OCI-LY3 (cell line): ENCODE measurements around the gene CYP1A2.
"Not testable (repeated sequence)": the region's sequence is repeated elsewhere in the genome, so short reads cannot be mapped to it uniquely, and the experiment has no call there.

Source experiments
- H2AFZ ChIP-seq: fragments of 200-600, 300-600 bp; shearing (Covaris generic); 2 replicates; pipeline ENCODE4 v1.6.0; 2014; ENCODE audit warnings: antibody characterized with exemption, low read depth, low read length
- H3K27ac ChIP-seq: fragments of 200-600, 300-600 bp; sonication (generic); 2 replicates; pipeline ENCODE4 v1.5.1; 2014; ENCODE audit warnings: mild to moderate bottlenecking, low read length, moderate library complexity, mixed read lengths
- H3K27me3 ChIP-seq: fragments of 200-600, 300-600 bp; sonication (generic); 2 replicates; pipeline ENCODE4 v1.6.1; 2014; ENCODE audit warnings: low read depth, low read length, mixed read lengths
- H3K36me3 ChIP-seq: fragments of 200-600, 300-600 bp; sonication (generic); replicated peaks from 2 replicates; pipeline ENCODE3; 2014; ENCODE audit warnings: low read depth, low read length, mixed read lengths
- H3K4me1 ChIP-seq: fragments of 300-600, 200-600 bp; sonication (generic); 2 replicates; pipeline ENCODE4 v1.6.1; 2014; ENCODE audit warnings: low read length, mixed read lengths
- H3K4me2 ChIP-seq: fragments of 200-600, 300-600 bp; sonication (generic); 2 replicates; pipeline ENCODE4 v1.6.1; 2014; ENCODE audit warnings: low read length, mixed read lengths
- H3K4me3 ChIP-seq: fragments of 300-600, 200-600 bp; sonication (generic); 2 replicates; pipeline ENCODE4 v1.5.1; 2014; ENCODE audit warnings: antibody characterized with exemption, mild to moderate bottlenecking, low read length, moderate library complexity
- H3K79me2 ChIP-seq: fragments of 300-600, 200-600 bp; shearing (Covaris generic); 2 replicates; pipeline ENCODE4 v1.6.1; 2014; ENCODE audit warnings: mild to moderate bottlenecking, low read length, mixed read lengths
- H3K9ac ChIP-seq: fragments of 300-600, 200-600 bp; shearing (Covaris generic); 2 replicates; pipeline ENCODE4 v1.6.0; 2014; ENCODE audit warnings: mild to moderate bottlenecking, low read length, moderate library complexity
- H3K9me3 ChIP-seq: fragments of 200-600, 300-600 bp; shearing (Covaris generic); 2 replicates; pipeline ENCODE4 v1.6.1; 2014; ENCODE audit warnings: low read length, mixed read lengths; ENCODE audit not compliant: insufficient read depth
- H4K20me1 ChIP-seq: fragments of 200-600, 300-600 bp; sonication (generic); 2 replicates; pipeline ENCODE4 v1.6.1; 2016; ENCODE audit warnings: low read length, mixed read lengths; ENCODE audit not compliant: insufficient read depth
- CTCF ChIP-seq: fragments of 200-600, 300-600 bp; sonication (generic); IDR thresholded peaks from 2 replicates; pipeline ENCODE4 v1.5.1; 2014; ENCODE audit warnings: antibody characterized with exemption, low read length, low read depth
- EZH2phosphoT487 ChIP-seq: fragments of 200-600 bp; shearing (Covaris generic); IDR thresholded peaks from 2 replicates; pipeline ENCODE4 v1.6.1; 2018; ENCODE audit warnings: antibody characterized with exemption, mixed run types, low read depth

Gene CYP1A2

GRCh38 chr15:74730619-74731316 is 17.9 kb upstream of the CYP1A2 start:
- Histone ChIP-seq H3K79me2 (no peaks in the 10 kb centered on the region), H3K27me3 (peaks cover 27% of the 10 kb centered on the region), H3K9ac (no peak overlapping the region), H4K20me1 (no peaks in the 10 kb centered on the region), H3K4me2 (no peak overlapping the region), H3K4me1 (no peaks in the 10 kb centered on the region), H3K4me3 (no peak overlapping the region), H3K27ac (no peak overlapping the region), H3K36me3 (no peaks in the 10 kb centered on the region), H2AFZ (no peak overlapping the region), H3K9me3 (no peaks in the 10 kb centered on the region)
- TF ChIP-seq CTCF (no peak), EZH2phosphoT487 (no peak)

- Histone ChIP-seq H3K36me3 (no peaks in the 10 kb centered on the region), H3K79me2 (no peaks in the 10 kb centered on the region), H2AFZ (no peak overlapping the region), H3K4me3 (no peak overlapping the region), H3K27me3 (peaks cover 29% of the 10 kb centered on the region), H4K20me1 (no peaks in the 10 kb centered on the region), H3K4me2 (no peak overlapping the region), H3K9me3 (no peaks in the 10 kb centered on the region), H3K4me1 (no peaks in the 10 kb centered on the region), H3K9ac (no peak overlapping the region), H3K27ac (no peak overlapping the region)
- TF ChIP-seq CTCF (no peak), EZH2phosphoT487 (no peak)
Measured at GRCh38 chr15:74732846-74733245, 15.8 kb upstream of the CYP1A2 start.

- Histone ChIP-seq H2AFZ (no peak overlapping the region), H3K4me3 (no peak overlapping the region), H3K9ac (no peak overlapping the region), H4K20me1 (no peaks in the 10 kb centered on the region), H3K27me3 (peaks cover 29% of the 10 kb centered on the region), H3K36me3 (no peaks in the 10 kb centered on the region), H3K79me2 (no peaks in the 10 kb centered on the region), H3K27ac (no peak overlapping the region), H3K4me2 (no peak overlapping the region), H3K4me1 (no peaks in the 10 kb centered on the region), H3K9me3 (no peaks in the 10 kb centered on the region)
- TF ChIP-seq EZH2phosphoT487 (no peak), CTCF (no peak)
Measured at GRCh38 chr15:74733269-74733668, 15.4 kb upstream of the CYP1A2 start.

GRCh38 chr15:74735305-74735704 is 13.3 kb upstream of the CYP1A2 start:
- Histone ChIP-seq H3K27ac (no peak overlapping the region), H3K79me2 (no peaks in the 10 kb centered on the region), H3K9ac (no peak overlapping the region), H3K4me1 (no peaks in the 10 kb centered on the region), H3K4me3 (no peak overlapping the region), H3K36me3 (no peaks in the 10 kb centered on the region), H3K9me3 (no peaks in the 10 kb centered on the region), H3K4me2 (no peak overlapping the region), H3K27me3 (peaks cover 29% of the 10 kb centered on the region), H2AFZ (no peak overlapping the region), H4K20me1 (no peaks in the 10 kb centered on the region)
- no peak for TF ChIP-seq EZH2phosphoT487

- not testable (repeated sequence) for H2AFZ ChIP-seq, H3K27ac ChIP-seq, H3K9me3 ChIP-seq, H3K4me3 ChIP-seq, H3K4me2 ChIP-seq, H3K9ac ChIP-seq, H3K4me1 ChIP-seq, H4K20me1 ChIP-seq, H3K79me2 ChIP-seq, H3K36me3 ChIP-seq
- H3K27me3 ChIP-seq, result peaks cover 16% of the 10 kb centered on the region; the same call in 1 of the 2 replicates
Measured at GRCh38 chr15:74738239-74738638, 10.4 kb upstream of the CYP1A2 start.
